Left lung (tissue), 10 donors: ENCODE measurements around the gene FARP1. TPM values are rescaled to one million over a fixed set of nuclear protein-coding genes. Genes with fewer than 3 reads are reported as not detected.

Source experiments
- ATAC-seq: fragments of 200-7000 bp; cut with Tn5 transposase; one replicate; pipeline ENCODE4 v1.9.1; 2020; ENCODE audit warnings: moderate library complexity
- DNase-seq, 4 donors: peaks; one replicate each; pipeline ENCODE4 v3.0.0-alpha.2; 2013 to 2020
- H3K27ac ChIP-seq, 2 donors: fragments of 200-600 bp; sonication (generic) in 1 of 2; one replicate each; pipeline versions ENCODE4 v1.5.0 to v1.8.0; 2020 to 2021
- H3K27me3 ChIP-seq, 2 donors: fragments of 200-600 bp; sonication (generic) in 1 of 2; one replicate each; pipeline versions ENCODE4 v1.5.0 to v1.8.0; 2020 to 2021
- H3K36me3 ChIP-seq, 2 donors: fragments of 200-600 bp; sonication (generic) in 1 of 2; one replicate each; pipeline versions ENCODE4 v1.5.0 to v1.8.0; 2020 to 2021
- H3K4me1 ChIP-seq, 2 donors: fragments of 200-600 bp; one replicate each; pipeline ENCODE4 v1.8.0; 2021
- H3K4me3 ChIP-seq, 2 donors: fragments of 200-600 bp; sonication (generic) in 1 of 2; one replicate each; pipeline versions ENCODE4 v1.5.0 to v1.8.0; 2020 to 2021; ENCODE audit warnings: mild to moderate bottlenecking in 1 of 2
- H3K9me3 ChIP-seq, 2 donors: fragments of 200-600 bp; sonication (generic) in 1 of 2; one replicate each; pipeline versions ENCODE4 v1.5.0 to v1.8.0; 2020 to 2021
- CTCF ChIP-seq, 2 donors: fragments of 200-600 bp; sonication (generic) in 1 of 2; IDR thresholded peaks; one replicate each; pipeline versions ENCODE4 v1.5.0 to v1.8.0; 2021; ENCODE audit warnings: antibody characterized with exemption in 2 of 2
- intact Hi-C, 2 donors: fragments of 100-400 bp; cut with DNase I; formaldehyde crosslinking; loops; one replicate each; pipeline versions ENCODE4 v1.11.2 to v1.14.2; 2022
- polyA plus RNA-seq, 6 donors: library from polyadenylated mRNA; unstranded; fragments of 120-200 nt; gene quantifications; one replicate each; pipeline ENCODE4 v1.2.1, GENCODE V29; 2013; ENCODE audit not compliant: insufficient read length in 6 of 6
- total RNA-seq, 2 donors: library from RNA; stranded (reverse); fragmentation: NEBNext Ultra II Directional; extraction: Animal tissue kit (Norgen Biotek cat#: 25700); gene quantifications; one replicate each; pipeline ENCODE4 v1.2.1, GENCODE V29; 2021
- donor health status: DM: no; HTN: yes; CAD: no.
- donor health status: DM: no; HTN: no; CAD: no.

The FARP1 gene
- total and polyA plus RNA-seq, 8 donors, result 78.9 to 142 (median 132) TPM

GRCh38 chr13:98299235-98299965 is 156.5 kb downstream of the FARP1 start:
- peaks cover 17 to 41% of the 10 kb centered on the region in 2 donors for H3K4me1 ChIP-seq
- no peaks in the 10 kb centered on the region for H3K36me3 ChIP-seq
- no peak overlapping the region for H3K4me3 ChIP-seq
- no peak for ATAC-seq
- H3K27ac ChIP-seq, result no peak overlapping the region
- H3K27me3 ChIP-seq, result no peaks in the 10 kb centered on the region
- no peak for TF ChIP-seq CTCF (IDR thresholded peaks at IDR 0.05)
- DNase-seq, result no peak
- intact Hi-C loops, result no loop called here
- H3K9me3 ChIP-seq, result no peaks in the 10 kb centered on the region

- no peaks in the 10 kb centered on the region for H3K36me3 ChIP-seq
- DNase-seq, result no peak
- peak; percentile 33 for ATAC-seq
- intact Hi-C loops, result no loop called here
- no peaks in the 10 kb centered on the region for H3K27me3 ChIP-seq
- no peaks in the 10 kb centered on the region for H3K9me3 ChIP-seq
- peaks cover 17 to 41% of the 10 kb centered on the region in 2 donors for H3K4me1 ChIP-seq
- peak overlapping the region in 1 of 2 donors; percentile 25 for H3K27ac ChIP-seq
- no peak overlapping the region for H3K4me3 ChIP-seq
- no peak for TF ChIP-seq CTCF (IDR thresholded peaks at IDR 0.05)
Observed at GRCh38 chr13:98299966-98300350, 157.1 kb downstream of the FARP1 start.

GRCh38 chr13:98300956-98301641 is 158.2 kb downstream of the FARP1 start:
- Histone ChIP-seq H3K4me3 (no peak overlapping the region), H3K27me3 (no peaks in the 10 kb centered on the region), H3K9me3 (no peaks in the 10 kb centered on the region), H3K27ac (peak overlapping the region; percentile 1 to 58), H3K4me1 (peaks cover 17 to 41% of the 10 kb centered on the region in 2 donors), H3K36me3 (no peaks in the 10 kb centered on the region)
- ATAC-seq, result peak; percentile 74
- intact Hi-C loops, result no loop called here
- no peak for TF ChIP-seq CTCF (IDR thresholded peaks at IDR 0.05)
- peak in 1 of 4 donors; percentile 72 for DNase-seq

GRCh38 chr13:98301721-98302120 is 158.8 kb downstream of the FARP1 start:
- Histone ChIP-seq H3K36me3 (no peaks in the 10 kb centered on the region), H3K27me3 (no peaks in the 10 kb centered on the region), H3K27ac (peak overlapping the region; percentile 1 to 58), H3K4me1 (peaks cover 17 to 41% of the 10 kb centered on the region in 2 donors), H3K4me3 (no peak overlapping the region), H3K9me3 (no peaks in the 10 kb centered on the region)
- DNase-seq, result peak in 1 of 4 donors; percentile 30
- no peak for TF ChIP-seq CTCF (IDR thresholded peaks at IDR 0.05)
- intact Hi-C loops, result no loop called here
- peak; percentile 19 for ATAC-seq

- intact Hi-C loops, result no loop called here
- H3K4me3 ChIP-seq, result no peak overlapping the region
- H3K36me3 ChIP-seq, result no peaks in the 10 kb centered on the region
- no peak for ATAC-seq
- H3K4me1 ChIP-seq, result peaks cover 17 to 49% of the 10 kb centered on the region in 2 donors
- no peaks in the 10 kb centered on the region for H3K9me3 ChIP-seq
- TF ChIP-seq CTCF (IDR thresholded peaks at IDR 0.05), result no peak
- H3K27ac ChIP-seq, result no peak overlapping the region
- DNase-seq, result no peak
- H3K27me3 ChIP-seq, result no peaks in the 10 kb centered on the region
Observed at GRCh38 chr13:98303858-98304257, 161.0 kb downstream of the FARP1 start.
